ENCODE data around the gene UHMK1. TPM values are rescaled to one million over a fixed set of nuclear protein-coding genes. Genes with fewer than 3 reads are reported as not detected.
A peak's percentile ranks its signal among the peaks of the same experiment; 100 is the strongest.
"Not testable (repeated sequence)": the region's sequence is repeated elsewhere in the genome, so short reads cannot be mapped to it uniquely, and the experiment has no call there.

UHMK1 gene, protein sequence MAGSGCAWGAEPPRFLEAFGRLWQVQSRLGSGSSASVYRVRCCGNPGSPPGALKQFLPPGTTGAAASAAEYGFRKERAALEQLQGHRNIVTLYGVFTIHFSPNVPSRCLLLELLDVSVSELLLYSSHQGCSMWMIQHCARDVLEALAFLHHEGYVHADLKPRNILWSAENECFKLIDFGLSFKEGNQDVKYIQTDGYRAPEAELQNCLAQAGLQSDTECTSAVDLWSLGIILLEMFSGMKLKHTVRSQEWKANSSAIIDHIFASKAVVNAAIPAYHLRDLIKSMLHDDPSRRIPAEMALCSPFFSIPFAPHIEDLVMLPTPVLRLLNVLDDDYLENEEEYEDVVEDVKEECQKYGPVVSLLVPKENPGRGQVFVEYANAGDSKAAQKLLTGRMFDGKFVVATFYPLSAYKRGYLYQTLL
- 27.5 TPM for total RNA-seq

DNA sequence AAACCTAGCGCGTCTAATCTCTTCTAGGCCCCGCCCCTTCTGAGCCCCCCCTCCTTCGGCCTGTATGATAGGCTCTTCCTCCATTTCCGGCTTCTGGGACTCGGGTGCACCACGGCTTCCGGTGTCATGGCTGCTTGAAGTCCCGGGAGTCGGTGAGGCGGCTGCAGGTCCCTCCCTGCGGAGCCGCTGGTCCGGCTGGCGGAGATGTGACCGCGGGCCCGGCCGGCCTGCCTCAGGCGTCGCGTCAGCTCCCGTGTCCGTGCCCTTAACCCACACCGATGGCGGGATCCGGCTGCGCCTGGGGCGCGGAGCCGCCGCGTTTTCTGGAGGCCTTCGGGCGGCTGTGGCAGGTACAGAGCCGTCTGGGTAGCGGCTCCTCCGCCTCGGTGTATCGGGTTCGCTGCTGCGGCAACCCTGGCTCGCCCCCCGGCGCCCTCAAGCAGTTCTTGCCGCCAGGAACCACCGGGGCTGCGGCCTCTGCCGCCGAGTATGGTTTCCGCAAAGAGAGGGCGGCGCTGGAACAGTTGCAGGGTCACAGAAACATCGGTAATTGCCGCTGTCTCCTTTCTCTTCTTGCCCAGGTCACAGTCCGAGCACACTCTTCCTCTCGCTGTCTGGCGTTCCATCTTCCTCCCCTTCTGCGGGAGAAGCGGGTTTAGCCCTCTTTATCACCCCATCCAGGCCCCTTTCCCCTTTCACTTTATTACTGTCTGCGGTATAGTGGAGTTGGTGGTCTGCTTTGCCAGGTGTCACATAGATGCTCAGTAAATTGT lies at the start of gene UHMK1:
Gene UHMK1, plus strand, starts transcription at position 96 of the 773 bp plus-strand sequence. Its CDS starts 183 bp downstream, at position 279.
- TF ChIP-seq POLR2AphosphoS5 (IDR thresholded peaks at IDR 0.05; ENCODE audit: insufficient read depth in 1 of 2, low read depth in 1 of 2) (peak; percentile 63 to 87), POLR2A (IDR thresholded peaks at IDR 0.05) (peak in 1 of 2 donors; percentile 50)
- TF ChIP-seq, protein P1, sequence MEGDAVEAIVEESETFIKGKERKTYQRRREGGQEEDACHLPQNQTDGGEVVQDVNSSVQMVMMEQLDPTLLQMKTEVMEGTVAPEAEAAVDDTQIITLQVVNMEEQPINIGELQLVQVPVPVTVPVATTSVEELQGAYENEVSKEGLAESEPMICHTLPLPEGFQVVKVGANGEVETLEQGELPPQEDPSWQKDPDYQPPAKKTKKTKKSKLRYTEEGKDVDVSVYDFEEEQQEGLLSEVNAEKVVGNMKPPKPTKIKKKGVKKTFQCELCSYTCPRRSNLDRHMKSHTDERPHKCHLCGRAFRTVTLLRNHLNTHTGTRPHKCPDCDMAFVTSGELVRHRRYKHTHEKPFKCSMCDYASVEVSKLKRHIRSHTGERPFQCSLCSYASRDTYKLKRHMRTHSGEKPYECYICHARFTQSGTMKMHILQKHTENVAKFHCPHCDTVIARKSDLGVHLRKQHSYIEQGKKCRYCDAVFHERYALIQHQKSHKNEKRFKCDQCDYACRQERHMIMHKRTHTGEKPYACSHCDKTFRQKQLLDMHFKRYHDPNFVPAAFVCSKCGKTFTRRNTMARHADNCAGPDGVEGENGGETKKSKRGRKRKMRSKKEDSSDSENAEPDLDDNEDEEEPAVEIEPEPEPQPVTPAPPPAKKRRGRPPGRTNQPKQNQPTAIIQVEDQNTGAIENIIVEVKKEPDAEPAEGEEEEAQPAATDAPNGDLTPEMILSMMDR (IDR thresholded peaks at IDR 0.05), result no peak
- peaks cover 0 to 20% of the 10 kb centered on the region in 2 donors for H3K36me3 ChIP-seq
- peak in 1 of 2 donors; percentile 91 for DNase-seq (ENCODE audit: extremely low spot score in 2 of 2)
- H3K4me1 ChIP-seq, result peaks cover 35% of the 10 kb centered on the region
- no peaks in the 10 kb centered on the region for H3K27me3 ChIP-seq
- H3K4me3 ChIP-seq, result peak within 1 kb of the TSS; percentile 70 to 95
- H3K27ac ChIP-seq, result peak within 1 kb of the TSS; percentile 94
- intact Hi-C loops (cut with DNase I), result no loop called here
- H3K9me3 ChIP-seq, result no peaks in the 10 kb centered on the region

DNA sequence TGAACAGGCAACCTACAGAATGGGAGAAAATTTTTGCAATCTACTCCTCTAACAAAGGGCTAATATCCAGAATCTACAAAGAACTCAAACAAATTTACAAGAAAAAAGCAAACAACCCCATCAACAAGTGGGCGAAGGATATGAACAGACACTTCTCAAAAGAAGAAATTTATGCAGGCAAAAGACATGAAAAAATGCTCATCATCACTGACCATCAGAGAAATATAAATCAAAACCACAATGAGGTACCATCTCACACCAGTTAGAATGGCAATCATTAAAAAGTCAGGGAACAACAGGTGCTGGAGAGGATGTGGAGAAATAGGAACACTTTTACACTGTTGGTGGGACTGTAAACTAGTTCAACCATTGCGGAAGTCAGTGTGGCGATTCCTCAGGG lies 43.3 kb upstream of the UHMK1 start:
- H3K9me3 ChIP-seq; H3K27ac ChIP-seq; H3K36me3 ChIP-seq; H3K4me1 ChIP-seq; intact Hi-C loops (cut with DNase I); H3K27me3 ChIP-seq; H3K4me3 ChIP-seq; DNase-seq (ENCODE audit: extremely low spot score in 2 of 2): not testable (repeated sequence)

DNA sequence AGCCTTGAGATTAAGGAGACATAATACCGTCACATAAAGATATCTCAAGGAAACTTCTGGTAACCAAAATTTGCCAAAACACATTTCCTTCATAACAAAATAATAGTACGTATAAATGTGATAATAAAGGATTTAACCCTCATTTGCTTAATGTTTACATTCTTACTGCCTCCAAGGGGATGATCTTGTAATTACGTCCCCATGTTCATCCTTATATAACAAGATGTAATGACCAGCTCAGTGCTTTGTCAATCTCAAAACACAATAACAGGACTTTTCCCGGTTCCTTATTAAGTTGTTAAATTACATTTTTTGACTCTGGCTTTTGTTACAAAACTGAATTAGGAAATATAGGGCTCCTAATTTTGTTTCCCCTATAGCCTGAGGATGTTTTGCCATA lies 41.3 kb upstream of the UHMK1 start:
- no peaks in the 10 kb centered on the region for H3K27me3 ChIP-seq

DNA sequence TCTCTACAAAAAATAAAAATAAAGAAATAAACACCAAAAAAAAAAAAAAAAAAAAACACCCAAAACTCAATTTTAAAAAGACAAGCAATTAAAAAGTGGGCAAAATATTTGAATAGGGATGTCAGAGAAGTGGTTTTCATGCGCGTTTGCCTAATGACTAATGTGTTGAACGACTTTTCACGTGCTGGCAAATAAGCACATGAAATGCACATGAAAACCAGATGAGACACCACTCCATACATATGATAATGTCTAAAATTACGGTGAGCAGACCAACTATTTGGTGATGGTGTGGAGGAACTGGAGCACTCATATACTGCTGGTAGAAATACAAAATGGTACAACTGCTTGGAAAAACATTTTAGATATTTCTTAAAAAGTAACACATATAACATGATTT lies 39.4 kb upstream of the UHMK1 start:
- Histone ChIP-seq H3K9me3 (no peaks in the 10 kb centered on the region), H3K27ac (no peak overlapping the region), H3K36me3 (no peaks in the 10 kb centered on the region), H3K27me3 (no peaks in the 10 kb centered on the region), H3K4me3 (no peak overlapping the region), H3K4me1 (no peaks in the 10 kb centered on the region)
- TF ChIP-seq, protein P1 (IDR thresholded peaks at IDR 0.05), result no peak
- no peak for TF ChIP-seq POLR2AphosphoS5 (IDR thresholded peaks at IDR 0.05; ENCODE audit: insufficient read depth in 1 of 2, low read depth in 1 of 2)
- no peak for TF ChIP-seq POLR2A (IDR thresholded peaks at IDR 0.05)
- no peak for DNase-seq (ENCODE audit: extremely low spot score in 2 of 2)
- intact Hi-C loops (cut with DNase I), result no loop called here

More for the DNA sequence above, 41.3 kb upstream of the UHMK1 start:
- H3K27ac ChIP-seq, result no peak overlapping the region
- H3K4me3 ChIP-seq, result no peak overlapping the region
- H3K36me3 ChIP-seq, result no peaks in the 10 kb centered on the region
- intact Hi-C loops (cut with DNase I), result no loop called here
- no peaks in the 10 kb centered on the region for H3K9me3 ChIP-seq
- DNase-seq (ENCODE audit: extremely low spot score in 2 of 2), result no peak
- H3K4me1 ChIP-seq, result no peaks in the 10 kb centered on the region
- TF ChIP-seq, protein P1 (IDR thresholded peaks at IDR 0.05), result no peak
- TF ChIP-seq POLR2AphosphoS5 (IDR thresholded peaks at IDR 0.05; ENCODE audit: insufficient read depth in 1 of 2, low read depth in 1 of 2) (no peak), POLR2A (IDR thresholded peaks at IDR 0.05) (no peak)

DNA sequence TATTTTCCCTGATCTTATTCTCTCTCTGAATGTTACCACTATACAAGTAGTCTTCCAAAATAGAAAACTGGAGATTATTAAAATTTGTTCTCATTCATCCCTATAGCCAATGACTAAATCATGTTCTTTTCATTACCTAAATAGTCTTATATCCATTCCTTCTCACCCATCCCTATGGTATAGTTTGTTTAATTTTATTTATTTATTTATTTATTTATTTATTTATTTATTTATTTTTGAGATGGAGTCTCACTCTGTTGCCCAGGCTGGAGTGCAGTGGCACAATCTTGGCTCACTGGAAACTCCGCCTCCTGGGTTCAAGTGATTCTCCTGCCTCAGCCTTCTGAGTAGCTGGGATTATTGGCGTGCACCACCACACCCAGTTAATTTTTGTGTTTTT lies 35.2 kb upstream of the UHMK1 start:
- H3K4me3 ChIP-seq; DNase-seq (ENCODE audit: extremely low spot score in 2 of 2); H3K4me1 ChIP-seq; intact Hi-C loops (cut with DNase I); H3K9me3 ChIP-seq; H3K36me3 ChIP-seq; H3K27ac ChIP-seq; H3K27me3 ChIP-seq: not testable (repeated sequence)

DNA sequence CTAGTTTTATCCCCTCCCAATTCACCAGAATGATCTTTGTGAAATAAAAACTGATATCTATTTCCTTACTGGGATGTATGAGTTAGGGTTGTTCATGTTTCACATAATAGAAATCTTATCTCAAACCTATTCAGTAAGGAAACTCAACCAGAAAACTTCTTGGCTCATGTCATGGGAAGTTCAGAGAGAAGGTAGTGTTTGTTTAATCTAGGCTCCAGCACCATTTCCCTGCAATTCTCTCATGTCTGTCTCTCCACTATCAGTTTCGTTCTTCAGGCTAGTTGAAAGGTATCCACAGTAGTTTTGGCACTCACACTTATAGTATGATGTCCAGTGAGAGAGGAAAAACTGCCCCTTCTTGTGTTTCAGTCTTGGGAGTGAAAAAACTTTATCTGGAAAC lies 34.6 kb upstream of the UHMK1 start:
- no peaks in the 10 kb centered on the region for H3K4me1 ChIP-seq
- intact Hi-C loops (cut with DNase I), result no loop called here
- no peak overlapping the region for H3K4me3 ChIP-seq
- no peaks in the 10 kb centered on the region for H3K9me3 ChIP-seq
- TF ChIP-seq POLR2AphosphoS5 (IDR thresholded peaks at IDR 0.05; ENCODE audit: insufficient read depth in 1 of 2, low read depth in 1 of 2), result no peak
- TF ChIP-seq, protein P1 (IDR thresholded peaks at IDR 0.05), result no peak
- TF ChIP-seq POLR2A (IDR thresholded peaks at IDR 0.05), result no peak
- no peaks in the 10 kb centered on the region for H3K27me3 ChIP-seq
- no peak overlapping the region for H3K27ac ChIP-seq
- no peaks in the 10 kb centered on the region for H3K36me3 ChIP-seq
- DNase-seq (ENCODE audit: extremely low spot score in 2 of 2), result no peak
